ENCODE data around the gene PLK4. TPM values are rescaled to one million over a fixed set of nuclear protein-coding genes. Genes with fewer than 3 reads are reported as not detected.
"Not testable (repeated sequence)": the region's sequence is repeated elsewhere in the genome, so short reads cannot be mapped to it uniquely, and the experiment has no call there.

PLK4 gene
- total RNA-seq, 2 experiments from 2014 or later: 44.7 to 52.3 TPM

- Mint-ChIP-seq H3K36me3 (ENCODE audit: low read depth) (peaks cover 41% of the 10 kb centered on the region), H3K27me3 (ENCODE audit: low read depth) (no peaks in the 10 kb centered on the region), H3K27ac (no peak overlapping the region), H3K9me3 (no peaks in the 10 kb centered on the region), H3K4me1 (ENCODE audit: low read depth) (no peaks in the 10 kb centered on the region), H3K4me3 (no peak overlapping the region)
- no peak for DNase-seq
- intact Hi-C loops (cut with micrococcal nuclease): no loop called here
- CTCF ChIA-PET: interaction anchor here (0.6 kb wide), 2 partner anchors 11 to 1948 kb away, joined by 3 read pairs; no protein-coding TSS in a partner anchor
Measured at GRCh38 chr4:127922226-127922625, 41.5 kb downstream of the PLK4 start.

- intact Hi-C loops (cut with micrococcal nuclease); CTCF ChIA-PET; H3K27me3 Mint-ChIP-seq (ENCODE audit: low read depth); H3K9me3 Mint-ChIP-seq; DNase-seq; H3K4me3 Mint-ChIP-seq; H3K4me1 Mint-ChIP-seq (ENCODE audit: low read depth); H3K27ac Mint-ChIP-seq: not testable (repeated sequence)
- peaks cover 41% of the 10 kb centered on the region for H3K36me3 Mint-ChIP-seq (ENCODE audit: low read depth)
Measured at GRCh38 chr4:127925720-127926119, 45.0 kb downstream of the PLK4 start.

GRCh38 chr4:127930175-127930574 is 49.5 kb downstream of the PLK4 start:
- Mint-ChIP-seq H3K4me1 (ENCODE audit: low read depth) (no peaks in the 10 kb centered on the region), H3K9me3 (no peaks in the 10 kb centered on the region), H3K4me3 (no peak overlapping the region), H3K36me3 (ENCODE audit: low read depth) (peaks cover 29% of the 10 kb centered on the region), H3K27me3 (ENCODE audit: low read depth) (no peaks in the 10 kb centered on the region), H3K27ac (no peak overlapping the region)
- DNase-seq: no peak
- CTCF ChIA-PET: no interaction called here
- intact Hi-C loops (cut with micrococcal nuclease): no loop called here

GRCh38 chr4:127931836-127932235 is 51.1 kb downstream of the PLK4 start:
- peaks cover 19% of the 10 kb centered on the region for H3K36me3 Mint-ChIP-seq (ENCODE audit: low read depth)
- H3K9me3 Mint-ChIP-seq; H3K4me3 Mint-ChIP-seq; H3K4me1 Mint-ChIP-seq (ENCODE audit: low read depth); DNase-seq; intact Hi-C loops (cut with micrococcal nuclease); H3K27ac Mint-ChIP-seq; CTCF ChIA-PET; H3K27me3 Mint-ChIP-seq (ENCODE audit: low read depth): not testable (repeated sequence)

GRCh38 chr4:127936974-127937373 is 56.3 kb downstream of the PLK4 start:
- Mint-ChIP-seq H3K36me3 (ENCODE audit: low read depth) (peaks cover 12% of the 10 kb centered on the region), H3K27me3 (ENCODE audit: low read depth) (no peaks in the 10 kb centered on the region)
- CTCF ChIA-PET: interaction anchor here (0.6 to 0.7 kb wide), 2 partner anchors 13 to 682 kb away, joined by 3 read pairs; no protein-coding TSS in a partner anchor

More at GRCh38 chr4:127936974-127937373, 56.3 kb downstream of the PLK4 start:
- Mint-ChIP-seq H3K4me1 (ENCODE audit: low read depth) (peaks cover 7% of the 10 kb centered on the region), H3K4me3 (no peak overlapping the region), H3K9me3 (no peaks in the 10 kb centered on the region), H3K27ac (no peak overlapping the region)
- intact Hi-C loops (cut with micrococcal nuclease): no loop called here
- no peak for DNase-seq

Other genes with a start within 250 kb of the PLK4 start
- gene INTU, start 247.9 kb upstream of the PLK4 start, total RNA-seq: under 1 TPM; 0.12 to 0.52 TPM
- not detected for gene SLC25A31, start 150.5 kb upstream of the PLK4 start, total RNA-seq
- gene HSPA4L, start 98.6 kb upstream of the PLK4 start, total RNA-seq: 1 to 10 TPM; 2.6 to 2.8 TPM
- gene MFSD8, start 84.3 kb downstream of the PLK4 start, total RNA-seq: 10 to 100 TPM; 11.1 to 11.2 TPM
- 10 to 100 TPM; 17.0 to 17.5 TPM for gene ABHD18, start 84.5 kb downstream of the PLK4 start, total RNA-seq
- gene LARP1B, start 180.4 kb downstream of the PLK4 start, total RNA-seq: 10 to 100 TPM; 17.6 to 18.9 TPM

Measured in activated naive CD4-positive, alpha-beta T cell treated with anti-CD3 and anti-CD28 coated beads for 36 hours (primary cell).